DOHH2 (cell line): ENCODE measurements around the gene PTGES.

Experiments
- H3F3A ChIP-seq: fragments of 200-600 bp; sonication (generic), shearing (Covaris generic); 2 replicates; pipeline ENCODE4 v1.6.0; 2016; ENCODE audit warnings: antibody characterized with exemption, mild to moderate bottlenecking; ENCODE audit not compliant: control insufficient read depth, insufficient read depth
- H3K27ac ChIP-seq: fragments of 200-600 bp; sonication (generic); 2 replicates; pipeline ENCODE4 v1.5.1; 2014; ENCODE audit warnings: low read depth, mild to moderate bottlenecking, low read length, moderate library complexity
- H3K27me3 ChIP-seq: fragments of 200-600 bp; sonication (generic); 2 replicates; pipeline ENCODE4 v1.6.1; 2014; ENCODE audit warnings: mild to moderate bottlenecking, low read length, mixed read lengths; ENCODE audit not compliant: control insufficient read depth
- H3K36me3 ChIP-seq: fragments of 200-600 bp; sonication (generic); 2 replicates; pipeline ENCODE4 v1.6.1; 2014; ENCODE audit warnings: mild to moderate bottlenecking, low read length, moderate library complexity, mixed read lengths; ENCODE audit not compliant: control insufficient read depth
- H3K4me1 ChIP-seq: fragments of 200-600 bp; sonication (generic); 2 replicates; pipeline ENCODE4 v1.6.1; 2014; ENCODE audit warnings: mild to moderate bottlenecking, low read length, mixed read lengths; ENCODE audit not compliant: control insufficient read depth
- H3K4me2 ChIP-seq: fragments of 200-600 bp; sonication (generic); 2 replicates; pipeline ENCODE4 v1.6.0; 2014; ENCODE audit warnings: mild to moderate bottlenecking, low read length, moderate library complexity
- H3K4me3 ChIP-seq: fragments of 200-600 bp; sonication (generic); 2 replicates; pipeline ENCODE4 v1.5.1; 2014; ENCODE audit warnings: mild to moderate bottlenecking, low read length, mixed read lengths
- H3K79me2 ChIP-seq: fragments of 200-600 bp; sonication (generic); 2 replicates; pipeline ENCODE4 v1.6.1; 2014; ENCODE audit warnings: mild to moderate bottlenecking, low read length, mixed read lengths; ENCODE audit not compliant: control insufficient read depth
- H3K9me2 ChIP-seq: fragments of 200-600 bp; sonication (generic); replicated peaks from 2 replicates; pipeline ENCODE4 v1.6.1; 2014; ENCODE audit warnings: mild to moderate bottlenecking, low read length, mixed read lengths; ENCODE audit not compliant: control insufficient read depth
- H3K9me3 ChIP-seq: fragments of 200-600 bp; sonication (generic); 2 replicates; pipeline ENCODE4 v1.6.1; 2014; ENCODE audit warnings: antibody characterized with exemption, low read length, mixed read lengths; ENCODE audit not compliant: control insufficient read depth, insufficient read depth
- H4K20me1 ChIP-seq: fragments of 200-600 bp; sonication (generic); 2 replicates; pipeline ENCODE4 v1.6.0; 2014; ENCODE audit warnings: low read depth, mild to moderate bottlenecking, antibody characterized with exemption, low read length, moderate library complexity; ENCODE audit not compliant: control insufficient read depth, insufficient read depth
- CTCF ChIP-seq: fragments of 200-600 bp; sonication (generic); IDR thresholded peaks from one replicate; pipeline ENCODE4 v1.5.1; 2014; ENCODE audit warnings: antibody characterized with exemption, mild to moderate bottlenecking, low read depth, low read length; ENCODE audit not compliant: poor library complexity, severe bottlenecking
- EZH2phosphoT487 ChIP-seq: fragments of 200-600 bp; sonication (generic); IDR thresholded peaks from 2 replicates; pipeline ENCODE4 v1.6.1; 2017; ENCODE audit warnings: borderline replicate concordance, mild to moderate bottlenecking, antibody characterized with exemption, low read length, moderate library complexity, mixed read lengths

The PTGES gene

DNA sequence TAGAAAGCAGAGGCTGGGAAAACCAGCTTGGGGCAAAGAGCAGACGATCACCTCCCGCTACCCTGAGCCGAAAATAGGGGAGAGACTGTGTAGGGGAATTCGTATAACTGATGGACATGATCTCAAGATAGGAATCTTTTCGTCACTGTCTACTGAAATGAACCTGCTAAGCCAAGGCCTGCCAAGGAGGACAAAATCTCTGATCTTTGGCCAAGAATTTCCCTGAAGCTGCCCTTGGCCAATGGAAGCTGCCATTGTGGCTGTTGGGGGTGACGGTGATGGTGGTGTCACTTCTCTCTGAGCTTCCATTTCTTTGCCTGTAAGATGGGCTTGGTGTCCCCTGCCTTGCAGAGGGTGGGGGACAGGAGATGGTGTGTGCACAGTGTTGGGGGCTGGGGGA, 3.3 kb upstream of the PTGES start:
- H4K20me1 ChIP-seq, result no peaks in the 10 kb centered on the region
- no peak overlapping the region for H3K27ac ChIP-seq
- no peaks in the 10 kb centered on the region for H3K79me2 ChIP-seq
- H3K9me2 ChIP-seq, result no peaks in the 10 kb centered on the region
- no peaks in the 10 kb centered on the region for H3K4me1 ChIP-seq
- H3K36me3 ChIP-seq, result no peaks in the 10 kb centered on the region
- no peak overlapping the region for H3K4me2 ChIP-seq
- H3F3A ChIP-seq, result no peaks in the 10 kb centered on the region
- H3K4me3 ChIP-seq, result no peak overlapping the region
- peaks cover 19% of the 10 kb centered on the region for H3K27me3 ChIP-seq
- H3K9me3 ChIP-seq, result no peaks in the 10 kb centered on the region
- TF ChIP-seq CTCF (no peak), EZH2phosphoT487 (no peak)

DNA sequence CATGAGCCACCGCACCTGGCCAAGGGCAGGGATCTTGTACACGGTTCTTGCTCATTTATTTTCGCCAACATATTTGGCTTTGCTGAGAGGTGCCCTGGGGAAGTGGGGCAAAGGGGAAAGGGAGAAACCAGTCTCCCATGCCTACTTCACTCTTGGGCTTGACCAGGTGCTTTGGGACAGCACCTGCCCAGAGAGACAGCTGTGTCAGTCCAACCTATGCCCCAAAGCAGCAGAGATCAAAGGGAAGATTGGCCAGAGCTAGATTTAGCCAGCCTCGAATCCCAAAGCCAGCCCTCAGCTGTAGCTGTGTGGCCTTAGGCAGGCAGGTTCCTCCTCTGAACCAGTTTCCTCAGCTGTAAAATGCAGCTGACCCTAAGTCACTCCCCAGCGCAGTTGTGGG, 2.3 kb upstream of the PTGES start:
- no peaks in the 10 kb centered on the region for H4K20me1 ChIP-seq
- no peak overlapping the region for H3K27ac ChIP-seq
- no peaks in the 10 kb centered on the region for H3K9me3 ChIP-seq
- H3K36me3 ChIP-seq, result no peaks in the 10 kb centered on the region
- H3F3A ChIP-seq, result no peaks in the 10 kb centered on the region
- no peaks in the 10 kb centered on the region for H3K9me2 ChIP-seq
- no peaks in the 10 kb centered on the region for H3K4me1 ChIP-seq
- no peak overlapping the region for H3K4me3 ChIP-seq
- H3K27me3 ChIP-seq, result peaks cover 18% of the 10 kb centered on the region; the same call in 1 of the 2 replicates
- TF ChIP-seq EZH2phosphoT487, result no peak
- no peak for TF ChIP-seq CTCF
- H3K4me2 ChIP-seq, result no peak overlapping the region
- H3K79me2 ChIP-seq, result no peaks in the 10 kb centered on the region

- no peaks in the 10 kb centered on the region for H3K9me3 ChIP-seq
- no peaks in the 10 kb centered on the region for H4K20me1 ChIP-seq
- TF ChIP-seq EZH2phosphoT487, result no peak
- no peak for TF ChIP-seq CTCF
- no peak overlapping the region for H3K27ac ChIP-seq
- no peaks in the 10 kb centered on the region for H3K9me2 ChIP-seq
- H3K36me3 ChIP-seq, result no peaks in the 10 kb centered on the region
- H3K79me2 ChIP-seq, result no peaks in the 10 kb centered on the region
- no peaks in the 10 kb centered on the region for H3F3A ChIP-seq
- no peak overlapping the region for H3K4me3 ChIP-seq
- no peak overlapping the region for H3K4me2 ChIP-seq
- H3K27me3 ChIP-seq, result peaks cover 23% of the 10 kb centered on the region; the same call in 1 of the 2 replicates
- H3K4me1 ChIP-seq, result no peaks in the 10 kb centered on the region
These were observed 721 bp downstream of the PTGES start for GRCh38 chr9:129751841-129752801.
